CD4-positive, alpha-beta T cell treated with Interleukin-6 for 4 hours (primary cell): ENCODE data around the gene ARHGAP10.

ENCODE experiments used
- DNase-seq: peaks from one replicate; pipeline ENCODE4 v3.0.0-alpha.2; 2020; ENCODE audit warnings: mixed read lengths

Gene ARHGAP10

GRCh38 chr4:147958057-147958456 lies 226.2 kb downstream of the ARHGAP10 start:
- DNase-seq: no peak

GRCh38 chr4:147958489-147959065 lies 226.7 kb downstream of the ARHGAP10 start:
- no peak for DNase-seq

- no peak for DNase-seq
These were observed 229.1 kb downstream of the ARHGAP10 start for GRCh38 chr4:147960971-147961370.

- no peak for DNase-seq
These were observed 232.0 kb downstream of the ARHGAP10 start for GRCh38 chr4:147963839-147964238.

GRCh38 chr4:147964266-147964880 lies 232.5 kb downstream of the ARHGAP10 start:
- DNase-seq: no peak

- no peak for DNase-seq
These were observed 233.2 kb downstream of the ARHGAP10 start for GRCh38 chr4:147965056-147965455.

- no peak for DNase-seq
These were observed 234.0 kb downstream of the ARHGAP10 start for GRCh38 chr4:147965873-147966272.

- no peak for DNase-seq
These were observed 236.8 kb downstream of the ARHGAP10 start for GRCh38 chr4:147968641-147969040.

GRCh38 chr4:147969573-147970385 lies 237.9 kb downstream of the ARHGAP10 start:
- DNase-seq: no peak

GRCh38 chr4:147971116-147971515 lies 239.2 kb downstream of the ARHGAP10 start:
- no peak for DNase-seq

- DNase-seq: no peak
These were observed 243.4 kb downstream of the ARHGAP10 start for GRCh38 chr4:147975325-147975724.

GRCh38 chr4:147975933-147976928 lies 244.3 kb downstream of the ARHGAP10 start:
- DNase-seq: no peak

- DNase-seq: no peak
These were observed 248.7 kb downstream of the ARHGAP10 start for GRCh38 chr4:147980586-147980985.

- no peak for DNase-seq
These were observed 249.4 kb downstream of the ARHGAP10 start for GRCh38 chr4:147981305-147981704.

- DNase-seq: no peak
These were observed 252.3 kb downstream of the ARHGAP10 start for GRCh38 chr4:147984065-147984777.

GRCh38 chr4:147984778-147985138 lies 252.9 kb downstream of the ARHGAP10 start:
- no peak for DNase-seq

GRCh38 chr4:147985376-147985775 lies 253.5 kb downstream of the ARHGAP10 start:
- DNase-seq: no peak

GRCh38 chr4:147987252-147987651 lies 255.4 kb downstream of the ARHGAP10 start:
- no peak for DNase-seq

GRCh38 chr4:147991543-147992283 lies 259.8 kb downstream of the ARHGAP10 start:
- DNase-seq: no peak

- DNase-seq: no peak
These were observed 262.2 kb downstream of the ARHGAP10 start for GRCh38 chr4:147994076-147994475.
